OCI-LY3 (cell line): ENCODE data around the gene RIC1.

ENCODE experiments used
- CTCF ChIP-seq: fragments of 200-600, 300-600 bp; sonication (generic); IDR thresholded peaks from 2 replicates; pipeline ENCODE4 v1.5.1; 2014; ENCODE audit warnings: antibody characterized with exemption, low read length, low read depth
- EZH2phosphoT487 ChIP-seq: fragments of 200-600 bp; shearing (Covaris generic); IDR thresholded peaks from 2 replicates; pipeline ENCODE4 v1.6.1; 2018; ENCODE audit warnings: antibody characterized with exemption, mixed run types, low read depth

- TF ChIP-seq CTCF, result no peak
- no peak for TF ChIP-seq EZH2phosphoT487
Observed at GRCh38 chr9:5586391-5586802, 42.5 kb upstream of the RIC1 start.
